GM18951 (cell line): Measurements from ENCODE around the gene MYOT.

Experiments
- POLR2A ChIP-seq: IDR thresholded peaks from 4 replicates; pipeline ENCODE4 v1.6.1; 2011; ENCODE audit warnings: mild to moderate bottlenecking; ENCODE audit not compliant: insufficient read length, insufficient read depth; ENCODE audit errors: extremely low read depth
- in situ Hi-C: fragments of 300-500 bp; cut with MboI; formaldehyde crosslinking; loops from one replicate; pipeline ENCODE4 v1.12.0; 2022; ENCODE audit warnings: low sequenced_read_pairs, mixed read lengths, inconsistent platforms; ENCODE audit not compliant: unreplicated experiment

MYOT gene

GRCh38 chr5:137899493-137899892 lies 31.8 kb downstream of the MYOT start:
- no peak for TF ChIP-seq POLR2A
- in situ Hi-C loops, result no loop called here

- in situ Hi-C loops, result no loop called here
- no peak for TF ChIP-seq POLR2A
Observed at GRCh38 chr5:137901011-137901817, 33.6 kb downstream of the MYOT start.

- no peak for TF ChIP-seq POLR2A
- in situ Hi-C loops, result no loop called here
Observed at GRCh38 chr5:137902408-137903133, 34.9 kb downstream of the MYOT start.

GRCh38 chr5:137914758-137915157 lies 47.1 kb downstream of the MYOT start:
- TF ChIP-seq POLR2A, result no peak
- in situ Hi-C loops, result no loop called here

GRCh38 chr5:137916923-137917322 lies 49.3 kb downstream of the MYOT start:
- in situ Hi-C loops, result no loop called here
- TF ChIP-seq POLR2A, result no peak

GRCh38 chr5:137921931-137922330 lies 54.3 kb downstream of the MYOT start:
- no peak for TF ChIP-seq POLR2A
- in situ Hi-C loops, result no loop called here

- TF ChIP-seq POLR2A, result no peak
Observed at GRCh38 chr5:137923856-137924255, 56.2 kb downstream of the MYOT start.

GRCh38 chr5:137932800-137933199 lies 65.1 kb downstream of the MYOT start:
- in situ Hi-C loops, result no loop called here
- no peak for TF ChIP-seq POLR2A

More at GRCh38 chr5:137923856-137924255, 56.2 kb downstream of the MYOT start:
- in situ Hi-C loops, result no loop called here

- no peak for TF ChIP-seq POLR2A
- in situ Hi-C loops, result no loop called here
Observed at GRCh38 chr5:137933491-137933911, 65.8 kb downstream of the MYOT start.

GRCh38 chr5:137935190-137935589 lies 67.5 kb downstream of the MYOT start:
- in situ Hi-C loops, result no loop called here

GRCh38 chr5:137935694-137936093 lies 68.0 kb downstream of the MYOT start:
- TF ChIP-seq POLR2A, result no peak
- in situ Hi-C loops, result no loop called here

More at GRCh38 chr5:137935190-137935589, 67.5 kb downstream of the MYOT start:
- no peak for TF ChIP-seq POLR2A
